HAP-1 (cell line): Measurements from ENCODE around the gene CD4.

ENCODE experiments used
- DNase-seq, 2 experiments: peaks; one replicate each; pipeline ENCODE4 v3.0.0-alpha.2; 2016 to 2020; ENCODE audit warnings: low spot score in 2 of 2
- H3K27me3 ChIP-seq: fragments of 250-450 bp; sonication (Bioruptor Pico); 2 replicates; pipeline ENCODE4 v1.5.1; 2020; ENCODE audit warnings: low read depth, mild to moderate bottlenecking, moderate library complexity
- H3K36me3 ChIP-seq: fragments of 250-450 bp; sonication (Bioruptor Pico); replicated peaks from 2 replicates; pipeline ENCODE4 v1.5.1; 2020; ENCODE audit warnings: mild to moderate bottlenecking
- H3K4me1 ChIP-seq: fragments of 250-450 bp; sonication (Bioruptor Pico); 2 replicates; pipeline ENCODE4 v1.5.1; 2020; ENCODE audit warnings: mild to moderate bottlenecking
- H3K4me3 ChIP-seq: fragments of 250-450 bp; sonication (Bioruptor Pico); 2 replicates; pipeline ENCODE4 v1.5.1; 2020; ENCODE audit warnings: mild to moderate bottlenecking, moderate library complexity
- H3K9me3 ChIP-seq: fragments of 250-450 bp; sonication (Bioruptor Pico); 2 replicates; pipeline ENCODE4 v1.5.1; 2020; ENCODE audit warnings: mild to moderate bottlenecking, moderate library complexity
- in situ Hi-C: fragments of 300-500 bp; cut with MboI; formaldehyde crosslinking; loops from 3 replicates; pipeline ENCODE4 v1.14.3; 2020; ENCODE audit warnings: low sequenced_read_pairs, inconsistent platforms, mixed read lengths

The CD4 gene

GRCh38 chr12:6777386-6777785, 11.9 kb upstream of the CD4 start:
- Histone ChIP-seq H3K4me1 (peaks cover 7% of the 10 kb centered on the region), H3K4me3 (no peak overlapping the region), H3K27me3 (no peaks in the 10 kb centered on the region), H3K9me3 (no peaks in the 10 kb centered on the region), H3K36me3 (no peaks in the 10 kb centered on the region; the same call in 1 of the 2 replicates)
- DNase-seq, result no peak
- in situ Hi-C loops, result no loop called here

- no peaks in the 10 kb centered on the region; the same call in 1 of the 2 replicates for H3K36me3 ChIP-seq
- H3K4me1 ChIP-seq, result peaks cover 7% of the 10 kb centered on the region
- no peaks in the 10 kb centered on the region for H3K9me3 ChIP-seq
- H3K4me3 ChIP-seq, result peak overlapping the region; percentile 33
- peak in 1 of 2 experiments; percentile 67 for DNase-seq
- no peaks in the 10 kb centered on the region for H3K27me3 ChIP-seq
- in situ Hi-C loops, result no loop called here
These were observed 11.1 kb upstream of the CD4 start for GRCh38 chr12:6778217-6778573.

DNA sequence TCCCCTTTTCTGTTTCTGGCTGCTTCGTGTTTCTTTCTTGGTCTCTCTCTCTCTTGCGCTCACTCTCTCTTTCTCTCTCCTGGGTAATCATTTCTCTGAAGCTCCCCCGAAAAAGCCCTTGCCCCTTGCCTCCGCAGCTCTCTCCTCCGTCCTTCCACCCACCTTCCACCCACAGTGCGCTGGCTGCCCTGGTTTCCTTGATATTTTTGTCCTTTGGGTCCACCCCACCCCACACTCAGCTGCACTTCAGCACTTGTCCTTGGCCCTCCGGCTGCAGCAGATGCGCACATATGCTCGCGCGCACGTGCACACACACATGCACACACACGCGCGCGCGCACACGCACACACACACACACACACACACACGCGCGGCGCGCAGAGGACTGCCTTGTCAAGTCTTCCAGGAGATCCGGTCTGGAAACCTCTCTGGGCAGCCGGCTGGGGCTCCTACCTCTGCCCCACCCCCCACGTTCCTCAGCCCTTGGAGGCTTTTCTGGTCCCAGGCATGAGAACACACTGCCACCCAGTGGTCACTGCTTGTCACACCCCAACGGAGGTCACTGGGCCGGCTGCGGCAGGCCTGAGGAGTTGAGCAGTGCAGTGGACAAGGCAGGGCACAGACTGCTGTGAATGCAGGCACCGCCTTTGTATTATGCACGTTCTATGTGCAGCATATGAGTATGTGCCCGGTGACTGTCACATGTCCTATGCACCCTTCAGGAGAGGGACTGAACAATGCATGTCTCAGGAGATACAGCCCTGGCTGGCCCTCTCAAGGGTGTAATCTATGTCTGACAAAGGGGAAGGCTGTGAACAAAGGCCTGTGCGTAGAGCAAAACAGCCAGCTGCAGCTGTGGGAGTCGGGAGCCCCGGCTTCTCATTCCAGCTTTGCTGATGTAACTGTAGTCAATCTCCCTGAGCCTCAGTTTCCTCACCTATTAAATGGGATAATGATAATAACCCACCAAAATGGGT, 10.5 kb upstream of the CD4 start:
- in situ Hi-C loops, result no loop called here
- Histone ChIP-seq H3K9me3 (no peaks in the 10 kb centered on the region), H3K36me3 (no peaks in the 10 kb centered on the region; the same call in 1 of the 2 replicates), H3K4me3 (peak overlapping the region; percentile 33), H3K27me3 (no peaks in the 10 kb centered on the region), H3K4me1 (peaks cover 7% of the 10 kb centered on the region)
- peak; percentile 89 to 98 for DNase-seq

DNA sequence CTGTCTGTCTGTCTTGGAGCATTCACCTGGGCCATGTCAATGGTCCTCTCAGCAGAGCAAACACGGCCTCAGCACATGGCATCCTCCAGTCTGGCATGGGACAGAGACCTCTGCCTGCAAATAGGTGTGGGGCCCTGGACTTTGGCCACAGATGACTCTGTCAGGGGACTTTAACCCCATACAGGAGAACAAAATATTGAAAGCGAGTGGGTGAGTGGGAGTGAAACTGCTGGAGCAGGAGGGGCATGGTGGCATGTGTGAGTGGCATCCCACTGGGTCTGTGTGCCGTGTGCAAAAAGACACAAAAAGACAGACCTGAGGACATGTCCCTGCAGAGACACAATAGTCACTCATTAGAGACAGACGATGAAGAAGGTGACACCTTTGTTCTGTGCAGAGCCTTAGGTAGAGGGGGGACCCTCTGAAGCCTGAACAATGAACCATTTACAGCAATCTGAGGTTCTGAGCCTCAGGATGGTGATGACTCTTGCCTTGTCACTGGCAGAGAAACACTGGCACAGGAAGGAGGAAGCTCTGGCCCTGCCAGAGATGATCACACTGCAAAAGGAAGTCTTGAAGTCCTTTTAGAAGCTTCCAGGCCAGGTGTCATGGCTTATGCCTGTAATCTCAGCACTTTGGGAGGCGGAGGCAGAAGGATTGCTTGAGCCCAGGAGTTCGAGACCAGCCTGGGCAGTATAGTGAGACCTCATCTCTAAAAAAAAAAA, 9.5 kb upstream of the CD4 start:
- Histone ChIP-seq H3K4me3 (no peak overlapping the region), H3K9me3 (no peaks in the 10 kb centered on the region), H3K4me1 (peaks cover 7% of the 10 kb centered on the region), H3K27me3 (no peaks in the 10 kb centered on the region), H3K36me3 (no peaks in the 10 kb centered on the region; the same call in 1 of the 2 replicates)
- in situ Hi-C loops, result no loop called here
- DNase-seq, result no peak

DNA sequence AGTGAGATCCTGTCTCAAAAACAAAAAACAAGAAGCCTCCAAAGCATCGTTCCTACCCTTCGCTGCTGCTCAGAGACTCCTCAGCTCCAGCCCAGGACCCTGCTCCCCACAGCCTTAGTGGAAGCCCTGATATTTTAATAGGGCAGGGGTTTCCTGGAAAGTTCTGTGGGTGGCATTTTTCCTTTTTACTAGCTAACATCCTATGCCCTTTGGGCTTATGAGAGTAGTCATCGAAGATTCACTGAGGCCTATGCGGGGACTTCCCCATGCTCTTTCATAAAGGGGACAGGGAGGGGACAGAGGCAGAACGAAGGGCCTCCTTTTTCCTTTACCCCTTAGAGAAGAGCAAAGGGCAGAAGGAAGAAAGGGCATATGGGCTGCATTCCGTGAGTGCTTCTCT, 8.8 kb upstream of the CD4 start:
- H3K9me3 ChIP-seq, result no peaks in the 10 kb centered on the region
- in situ Hi-C loops, result no loop called here
- H3K27me3 ChIP-seq, result no peaks in the 10 kb centered on the region
- H3K4me3 ChIP-seq, result no peak overlapping the region
- H3K36me3 ChIP-seq, result no peaks in the 10 kb centered on the region; the same call in 1 of the 2 replicates
- peaks cover 7% of the 10 kb centered on the region for H3K4me1 ChIP-seq
- no peak for DNase-seq

DNA sequence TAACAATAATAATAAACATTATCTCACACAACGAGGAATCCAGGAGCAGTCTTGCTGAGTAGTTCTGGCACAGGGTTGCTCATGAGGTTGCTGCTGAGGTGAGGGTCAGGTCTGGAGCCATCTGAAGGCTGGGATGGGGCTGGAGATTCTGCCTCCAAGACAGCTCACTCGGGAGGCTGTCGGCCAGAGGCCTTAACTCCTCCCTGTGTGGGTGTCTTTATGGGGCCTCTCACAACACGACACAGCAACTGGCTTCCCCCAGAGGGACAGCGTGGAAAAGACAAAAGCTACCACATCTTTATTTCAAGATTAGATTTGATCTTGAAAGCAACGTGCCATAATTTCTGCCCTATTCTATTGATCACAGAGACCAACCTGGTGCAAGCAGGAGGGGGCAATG, 7.2 kb upstream of the CD4 start:
- Histone ChIP-seq H3K36me3 (no peaks in the 10 kb centered on the region), H3K9me3 (no peaks in the 10 kb centered on the region), H3K27me3 (no peaks in the 10 kb centered on the region), H3K4me1 (peaks cover 12% of the 10 kb centered on the region), H3K4me3 (no peak overlapping the region)
- DNase-seq, result no peak
- in situ Hi-C loops, result no loop called here

GRCh38 chr12:6782850-6783566, 6.3 kb upstream of the CD4 start:
- H3K9me3 ChIP-seq, result no peaks in the 10 kb centered on the region
- H3K36me3 ChIP-seq, result no peaks in the 10 kb centered on the region
- no peak for DNase-seq
- no peaks in the 10 kb centered on the region for H3K27me3 ChIP-seq
- in situ Hi-C loops, result no loop called here
- peaks cover 12% of the 10 kb centered on the region for H3K4me1 ChIP-seq
- H3K4me3 ChIP-seq, result no peak overlapping the region

- Histone ChIP-seq H3K27me3 (no peaks in the 10 kb centered on the region), H3K9me3 (no peaks in the 10 kb centered on the region), H3K4me3 (no peak overlapping the region), H3K4me1 (peaks cover 5% of the 10 kb centered on the region; the same call in 1 of the 2 replicates), H3K36me3 (no peaks in the 10 kb centered on the region)
- DNase-seq, result no peak
- in situ Hi-C loops, result no loop called here
These were observed 5.5 kb upstream of the CD4 start for GRCh38 chr12:6783828-6784227.

GRCh38 chr12:6784296-6784695, 5.0 kb upstream of the CD4 start:
- Histone ChIP-seq H3K36me3 (no peaks in the 10 kb centered on the region), H3K9me3 (no peaks in the 10 kb centered on the region), H3K27me3 (no peaks in the 10 kb centered on the region), H3K4me3 (no peak overlapping the region), H3K4me1 (peaks cover 5% of the 10 kb centered on the region; the same call in 1 of the 2 replicates)
- in situ Hi-C loops, result no loop called here
- no peak for DNase-seq

DNA sequence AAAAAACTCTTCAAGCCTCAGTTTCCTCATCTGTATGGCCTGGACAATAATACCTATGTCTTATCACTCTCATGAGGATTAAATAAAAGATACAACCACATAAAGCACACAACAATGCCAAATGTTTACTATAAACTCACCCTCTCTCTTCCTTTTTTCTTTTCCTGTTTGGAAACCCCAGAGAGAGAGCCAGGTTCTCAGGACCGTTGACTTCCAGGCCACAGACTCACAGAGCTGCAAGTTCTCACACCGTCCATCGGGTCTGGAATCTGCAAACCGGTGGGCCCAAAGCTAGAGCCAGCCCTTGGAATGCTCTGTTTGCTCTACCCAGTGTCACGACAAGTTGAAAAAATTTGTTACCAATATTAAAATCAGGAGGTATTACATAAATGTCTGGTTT, 4.6 kb upstream of the CD4 start:
- no peaks in the 10 kb centered on the region for H3K36me3 ChIP-seq
- H3K4me1 ChIP-seq, result 0 out of 2 replicates have a peak, but pooled peaks cover 5% of the 10 kb centered on the region
- H3K27me3 ChIP-seq, result no peaks in the 10 kb centered on the region
- H3K9me3 ChIP-seq, result no peaks in the 10 kb centered on the region
- in situ Hi-C loops, result no loop called here
- H3K4me3 ChIP-seq, result no peak overlapping the region
- no peak for DNase-seq

- H3K9me3 ChIP-seq, result no peaks in the 10 kb centered on the region
- 0 out of 2 replicates have a peak, but pooled peaks cover 5% of the 10 kb centered on the region for H3K4me1 ChIP-seq
- no peak for DNase-seq
- in situ Hi-C loops, result no loop called here
- no peak overlapping the region for H3K4me3 ChIP-seq
- H3K27me3 ChIP-seq, result no peaks in the 10 kb centered on the region
- no peaks in the 10 kb centered on the region for H3K36me3 ChIP-seq
These were observed 2.8 kb upstream of the CD4 start for GRCh38 chr12:6786416-6787094.

DNA sequence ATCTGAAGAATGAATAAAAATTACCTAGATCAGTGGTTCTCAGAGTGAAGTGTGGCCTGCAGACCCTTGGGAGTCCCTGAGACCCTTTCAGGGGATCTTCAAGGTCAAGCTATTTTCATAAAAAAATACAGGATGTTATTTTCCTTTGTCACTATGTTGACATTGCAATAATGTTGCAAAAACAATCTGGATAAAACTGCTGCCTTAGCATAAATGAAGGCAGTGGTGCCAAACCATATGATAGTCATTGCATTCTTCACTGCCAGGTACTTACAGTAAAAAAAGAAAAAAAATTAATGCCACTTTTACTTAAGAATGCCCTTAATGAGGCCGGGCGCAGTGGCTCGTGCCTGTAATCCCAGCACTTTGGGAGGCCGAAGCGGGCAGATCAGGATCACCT, 2.0 kb upstream of the CD4 start:
- DNase-seq, result no peak
- Histone ChIP-seq H3K27me3 (no peaks in the 10 kb centered on the region), H3K4me3 (no peak overlapping the region), H3K9me3 (no peaks in the 10 kb centered on the region), H3K4me1 (0 out of 2 replicates have a peak, but pooled peaks cover 5% of the 10 kb centered on the region), H3K36me3 (no peaks in the 10 kb centered on the region)
- in situ Hi-C loops, result no loop called here

DNA sequence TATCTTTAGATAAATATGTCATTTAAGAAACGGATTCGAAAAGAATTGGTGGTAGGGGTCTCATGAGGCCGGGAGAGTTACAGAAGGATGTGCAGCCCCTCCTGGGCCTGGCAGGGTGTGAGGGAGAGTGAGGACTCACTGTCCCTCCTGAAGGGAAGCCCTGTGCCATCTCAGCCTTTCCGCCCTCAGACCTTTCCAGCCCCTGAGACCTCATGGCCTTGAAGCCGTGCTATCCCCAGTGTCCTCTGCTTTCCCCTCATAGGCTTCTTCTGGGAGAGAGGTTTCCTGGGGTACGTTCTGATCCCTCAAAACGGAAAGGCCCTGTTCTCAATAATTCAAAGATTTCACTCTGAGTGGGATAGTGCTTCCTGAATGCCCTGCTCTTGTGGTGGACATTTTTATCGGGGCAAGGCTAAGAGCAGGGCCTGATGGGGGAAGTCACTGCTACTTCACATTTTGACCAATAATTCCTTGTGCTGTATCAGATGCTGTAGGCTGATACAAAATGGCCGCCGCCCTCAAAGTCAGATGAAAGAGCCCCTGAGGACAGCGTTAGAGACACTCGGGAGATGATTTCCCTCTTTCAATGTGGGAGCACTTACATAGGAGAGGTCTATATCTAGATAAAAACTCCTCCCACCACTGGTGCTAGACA, 1.3 kb downstream of the CD4 start:
- 0 out of 2 replicates have a peak, but pooled peaks cover 5% of the 10 kb centered on the region for H3K4me1 ChIP-seq
- DNase-seq, result no peak
- no peak overlapping the region for H3K4me3 ChIP-seq
- peaks cover 5% of the 10 kb centered on the region; the same call in 1 of the 2 replicates for H3K27me3 ChIP-seq
- H3K9me3 ChIP-seq, result no peaks in the 10 kb centered on the region
- H3K36me3 ChIP-seq, result no peaks in the 10 kb centered on the region
- in situ Hi-C loops, result no loop called here
